Amygdala (tissue), 56 donors: ENCODE data around the gene HDAC8.

Experiments
- DNase-seq, 56 donors: peaks; one replicate each; lab custom pipeline; 2025; lab: John Stamatoyannopoulos, UW

Gene HDAC8

DNA sequence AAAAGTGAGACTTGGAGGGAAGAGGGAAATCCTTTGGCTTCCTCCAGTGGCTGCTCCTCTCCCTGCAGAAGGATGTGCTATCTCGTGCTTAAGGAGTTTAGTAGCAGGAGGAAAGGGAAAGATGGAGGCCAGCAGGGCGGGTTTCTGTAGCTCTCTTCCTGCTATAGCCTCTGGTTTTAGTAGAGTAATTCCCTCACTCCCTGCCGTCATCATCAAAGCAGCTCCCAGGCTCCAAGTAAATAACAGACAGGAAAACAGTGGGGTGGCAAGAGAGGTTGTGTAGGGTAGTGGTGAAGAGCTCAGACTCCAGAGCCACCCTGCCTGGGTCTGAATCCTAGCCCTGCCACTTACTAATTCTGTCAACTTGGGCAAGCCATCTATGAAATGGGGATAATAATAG, 185.4 kb downstream of the HDAC8 start:
- no peak for DNase-seq

DNA sequence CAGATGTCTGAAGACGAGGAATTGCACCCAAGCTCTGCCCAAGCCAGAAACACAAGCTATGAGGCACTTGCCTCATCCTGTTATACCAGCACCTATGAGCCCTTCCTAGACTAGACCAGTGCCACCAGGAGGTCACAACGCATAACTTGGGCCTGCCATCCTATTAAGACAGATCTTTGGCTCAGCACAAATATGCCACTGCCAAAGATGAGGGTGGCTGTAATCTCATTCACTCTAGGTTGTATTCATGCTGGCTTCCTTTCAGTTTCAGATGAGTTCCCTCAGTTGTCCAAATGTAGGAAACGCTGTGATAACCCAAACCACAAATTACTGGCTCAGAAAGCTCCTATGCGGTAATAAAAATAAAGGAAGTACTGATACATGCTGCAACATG, 190.4 kb downstream of the HDAC8 start:
- DNase-seq: no peak

DNA sequence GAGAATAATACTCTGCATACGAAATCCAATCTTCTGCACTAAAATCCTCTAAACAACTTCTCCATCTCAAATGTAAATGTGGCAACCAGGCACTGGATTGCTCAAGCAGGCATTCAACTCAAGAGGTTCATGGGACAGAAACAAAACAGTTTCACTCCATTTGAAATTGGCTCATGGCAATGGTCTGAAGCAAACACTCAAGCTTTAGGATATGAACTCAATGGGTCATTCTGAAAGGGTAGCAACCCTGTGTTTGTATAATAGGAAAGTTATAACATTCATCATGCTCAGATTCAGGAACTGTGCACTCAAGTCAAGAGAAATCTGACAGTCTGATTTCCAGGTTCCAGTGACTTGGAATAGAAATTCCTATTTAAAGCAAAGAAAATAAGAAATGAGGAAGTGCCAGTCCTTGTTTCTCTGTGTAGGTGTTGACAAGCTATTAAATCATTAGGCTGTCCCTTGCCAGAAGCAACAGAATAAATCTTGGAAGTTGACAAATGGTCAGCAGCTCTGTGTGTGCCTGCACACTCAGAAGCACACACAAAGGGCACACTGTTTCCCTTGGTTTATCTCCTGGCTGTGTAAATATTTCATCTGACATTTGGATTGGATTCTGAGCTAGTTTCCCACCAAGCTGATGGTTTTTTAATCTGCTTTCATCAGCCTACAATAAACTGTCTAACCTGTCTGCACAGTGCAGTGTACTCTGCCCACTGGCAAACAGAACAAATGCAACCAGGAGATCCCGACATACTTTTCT, 191.0 kb downstream of the HDAC8 start:
- DNase-seq: peak in 2 of 56 donors; percentile 0

DNA sequence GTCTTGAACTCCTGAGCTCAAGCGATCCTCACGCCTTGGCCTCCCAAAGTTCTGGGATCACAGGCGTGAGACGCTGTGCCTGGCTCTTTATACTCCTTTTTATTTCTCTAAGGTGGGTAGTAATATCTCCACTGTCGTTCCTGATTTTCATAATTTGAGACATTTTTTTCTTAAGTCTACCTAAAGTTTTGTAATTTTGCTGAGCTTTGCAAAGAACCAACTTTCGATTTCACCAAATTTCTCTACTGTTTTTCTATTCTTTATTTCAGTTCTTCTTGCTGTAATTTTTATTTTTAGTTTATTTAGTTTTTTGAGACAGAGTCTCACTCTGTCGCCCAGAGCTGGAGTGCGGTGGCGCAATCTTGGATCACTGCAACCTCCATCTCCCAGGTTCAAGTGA, 196.5 kb downstream of the HDAC8 start:
- no peak for DNase-seq

GRCh38 chrX:72373136-72373535, 199.5 kb downstream of the HDAC8 start:
- DNase-seq: no peak

GRCh38 chrX:72372735-72373134, 199.9 kb downstream of the HDAC8 start:
- no peak for DNase-seq

- no peak for DNase-seq
Observed at GRCh38 chrX:72371405-72371804, 201.2 kb downstream of the HDAC8 start.

DNA sequence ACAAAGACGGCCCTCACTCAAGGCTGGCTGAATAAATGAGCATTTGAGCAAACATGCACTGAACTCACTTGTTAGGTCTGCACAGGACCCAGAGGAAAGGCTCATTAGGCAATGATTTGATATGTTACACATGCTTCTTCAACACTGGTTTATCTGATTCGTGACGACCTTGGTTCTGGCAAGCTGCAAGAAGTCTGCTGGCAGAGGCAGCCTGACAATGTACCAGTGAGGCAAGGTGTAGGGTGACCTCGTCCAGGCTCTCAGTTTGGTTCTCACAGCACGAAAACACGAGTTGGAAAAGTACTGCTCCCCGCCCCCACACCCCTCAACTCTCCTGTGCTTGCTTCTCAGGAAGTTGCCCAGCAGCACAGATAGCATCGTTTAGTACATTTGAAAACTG, 203.8 kb downstream of the HDAC8 start:
- DNase-seq: no peak

DNA sequence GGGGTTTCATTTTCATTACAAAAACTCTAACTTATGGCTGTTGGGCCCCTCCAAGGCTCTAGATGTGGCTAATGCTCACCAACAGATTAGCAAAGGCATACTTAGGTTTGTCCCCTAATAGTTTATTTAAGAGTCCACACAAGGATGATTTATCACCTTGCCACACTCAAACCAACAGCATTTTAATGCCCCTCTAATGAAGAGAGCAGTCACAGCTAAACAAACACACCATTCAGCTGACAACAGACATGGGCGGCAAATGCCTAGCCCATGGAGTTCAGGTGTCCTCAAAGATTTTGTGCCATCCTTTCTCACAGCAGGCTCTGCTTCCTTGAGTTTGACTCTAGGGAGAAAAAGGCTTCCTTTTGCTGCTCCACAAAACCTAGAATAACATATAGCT, 205.1 kb downstream of the HDAC8 start:
- no peak for DNase-seq

DNA sequence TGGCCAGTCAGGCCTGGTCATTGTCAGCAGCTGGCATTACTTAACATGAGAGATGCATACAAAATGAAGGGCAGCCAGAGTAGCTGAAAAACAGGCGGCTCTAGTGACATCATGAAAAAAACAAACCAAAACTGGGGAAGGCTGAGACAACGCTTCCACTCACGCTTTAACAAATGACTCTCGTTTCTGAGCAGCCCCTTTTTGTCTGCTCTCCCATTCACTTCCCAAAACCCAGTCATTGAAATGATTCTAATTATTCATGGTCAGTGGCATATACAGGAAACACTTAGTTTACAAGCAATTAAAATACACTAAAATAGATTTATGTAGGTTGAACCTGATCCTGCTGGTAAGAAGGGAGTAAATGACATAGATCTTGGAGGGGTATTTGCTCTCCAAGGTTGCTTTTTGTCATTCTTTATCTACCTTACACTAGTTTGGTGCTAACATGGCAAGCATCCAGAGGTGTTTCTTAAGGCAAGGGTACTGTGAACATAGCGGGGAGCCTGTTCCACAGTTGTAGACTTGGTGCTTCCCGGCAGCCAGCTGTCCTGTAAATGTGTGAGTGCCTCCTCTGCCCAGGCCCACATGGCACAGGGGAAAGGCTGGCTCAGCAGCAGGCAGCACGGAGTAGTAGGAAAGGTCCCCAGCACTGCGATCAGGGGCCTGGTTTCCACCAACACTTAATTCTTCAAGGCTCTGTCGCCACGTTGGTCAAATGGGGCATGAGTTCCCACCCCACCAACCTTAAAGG, 205.8 kb downstream of the HDAC8 start:
- peak in 12 of 56 donors; percentile 0 to 35 (median 5) for DNase-seq

DNA sequence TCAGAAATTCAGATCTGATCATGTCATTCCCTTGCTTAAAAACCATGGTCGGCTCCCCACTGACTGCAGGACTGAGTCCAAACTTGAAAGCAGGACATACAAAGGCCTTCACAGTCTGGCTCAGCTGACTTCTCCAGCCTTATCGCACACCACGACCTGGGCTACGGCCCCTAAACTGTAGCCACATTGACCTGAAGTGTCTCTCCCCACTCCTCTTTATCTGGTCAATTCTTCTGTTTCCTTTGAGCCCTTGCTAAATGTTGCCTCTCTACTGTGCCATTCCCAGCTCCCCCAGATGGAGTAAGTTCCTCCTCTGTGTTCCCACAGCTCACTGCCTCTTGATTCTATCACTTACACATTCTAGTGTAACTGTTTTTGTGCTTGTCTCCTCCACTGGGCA, 206.5 kb downstream of the HDAC8 start:
- no peak for DNase-seq

DNA sequence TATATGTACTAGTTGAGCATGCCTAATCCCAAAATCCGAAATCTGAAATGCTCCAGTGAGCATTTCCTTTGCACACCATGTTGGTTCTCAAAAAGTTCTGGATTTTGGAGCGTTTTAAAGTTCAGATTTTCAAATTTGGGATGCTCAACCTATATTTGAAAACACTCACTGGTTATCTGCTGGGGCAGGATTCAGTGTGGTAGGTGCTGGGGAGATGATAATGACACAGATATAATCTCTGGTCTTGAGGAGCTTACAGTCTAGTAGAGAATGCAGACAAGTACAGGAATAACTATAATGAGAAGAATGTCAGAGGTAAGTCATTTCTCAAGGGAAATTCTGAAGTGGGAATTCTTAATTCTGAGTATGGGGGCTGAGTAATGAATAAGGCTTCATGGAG, 207.5 kb downstream of the HDAC8 start:
- no peak for DNase-seq

DNA sequence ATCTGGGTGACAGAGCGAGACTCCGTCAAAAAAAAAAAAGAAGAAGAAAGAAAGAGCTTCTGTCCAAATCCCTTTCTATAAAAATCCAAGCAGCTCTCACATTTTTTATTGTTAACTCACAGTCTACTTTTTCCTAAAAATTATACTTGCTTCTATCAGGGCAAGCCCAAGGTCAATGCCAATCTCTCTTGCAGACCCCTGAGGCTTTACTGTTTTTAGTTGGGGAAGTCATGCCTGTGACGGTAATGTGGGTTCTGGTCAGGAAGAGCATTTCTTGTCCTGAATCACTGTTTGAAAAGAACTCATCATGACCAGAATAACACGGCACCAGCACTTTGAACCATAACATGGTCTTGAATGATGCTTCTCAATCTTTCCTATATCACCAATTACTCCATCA, 212.3 kb downstream of the HDAC8 start:
- no peak for DNase-seq

GRCh38 chrX:72358313-72358712, 214.3 kb downstream of the HDAC8 start:
- peak in 2 of 56 donors; percentile 0 to 1 for DNase-seq

DNA sequence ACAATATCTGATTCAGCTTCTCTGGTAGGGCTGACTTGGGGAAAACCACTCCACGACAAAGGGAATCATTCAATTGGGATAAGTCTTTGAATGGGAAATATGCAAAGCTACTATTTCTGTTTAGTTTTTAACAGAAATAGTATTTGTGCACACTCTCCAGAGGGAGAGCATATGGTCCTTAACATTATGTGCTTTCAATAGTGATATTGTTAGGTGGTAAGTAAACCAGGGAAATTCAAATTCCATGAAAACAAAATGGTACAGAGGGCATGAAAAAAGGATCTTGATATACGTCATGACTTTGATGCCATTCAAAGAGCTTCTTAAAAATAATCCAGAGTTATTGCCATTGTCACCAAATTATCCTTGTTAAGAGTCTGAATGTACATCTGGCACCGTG, 219.9 kb downstream of the HDAC8 start:
- DNase-seq: no peak

- no peak for DNase-seq
Observed at GRCh38 chrX:72351606-72352334, 220.9 kb downstream of the HDAC8 start.

DNA sequence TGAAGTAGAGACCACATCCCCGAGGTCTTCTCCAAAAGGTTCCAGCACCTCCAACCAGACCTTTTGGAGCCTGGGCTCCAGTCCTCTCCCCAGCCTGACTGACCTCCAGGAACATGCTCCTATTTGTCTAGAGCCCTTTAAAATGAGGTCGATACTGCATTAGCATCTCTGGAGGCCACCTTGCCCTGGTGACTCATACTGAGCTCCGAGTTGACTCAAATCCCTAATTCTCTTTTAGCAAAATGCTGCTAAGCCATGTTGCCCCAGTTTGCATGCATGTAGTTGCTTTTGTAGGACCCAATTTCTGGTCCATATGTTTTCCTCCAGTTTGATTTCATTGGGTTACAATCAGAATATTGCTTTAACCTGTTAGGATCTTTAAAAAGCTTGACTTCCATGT, 223.5 kb downstream of the HDAC8 start:
- DNase-seq: no peak

GRCh38 chrX:72348247-72348979, 224.2 kb downstream of the HDAC8 start:
- DNase-seq: peak in 2 of 56 donors; percentile 0 to 13

- no peak for DNase-seq
Observed at GRCh38 chrX:72347366-72347765, 225.3 kb downstream of the HDAC8 start.

DNA sequence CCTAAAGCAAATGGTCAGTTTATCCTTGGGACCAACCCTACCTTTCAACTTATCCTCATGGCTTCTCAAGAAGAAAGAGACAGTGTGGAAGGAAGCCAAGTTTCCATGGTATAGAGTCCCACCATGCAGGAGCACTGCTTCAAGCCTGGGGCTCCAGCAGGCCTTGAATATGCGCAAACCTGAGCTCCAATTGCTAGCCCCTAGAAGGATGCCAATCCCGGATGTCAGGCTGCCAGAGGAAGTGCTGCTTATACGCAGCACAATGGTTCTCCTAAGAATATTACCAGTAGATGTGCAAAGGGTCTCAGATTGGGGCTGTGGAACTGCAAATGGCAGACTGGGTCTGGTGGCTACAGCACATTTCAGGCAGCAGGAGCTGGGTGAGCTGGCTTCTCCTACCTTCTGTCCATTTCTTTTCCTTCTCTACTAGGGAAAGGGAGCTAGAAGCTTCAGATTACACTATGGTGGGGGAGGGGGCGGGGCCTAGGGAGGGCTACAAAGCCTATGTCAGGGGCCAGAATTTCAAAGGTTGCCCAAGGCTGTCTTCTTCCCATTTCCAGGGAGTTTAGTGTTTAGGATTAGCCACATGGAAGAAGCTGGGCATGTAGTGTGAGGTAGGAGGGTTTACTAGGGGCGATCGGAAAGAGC, 226.2 kb downstream of the HDAC8 start:
- no peak for DNase-seq
